BE2C (cell line): ENCODE results near the gene CDC42BPG. TPM values are rescaled to one million over a fixed set of nuclear protein-coding genes. Genes with fewer than 3 reads are reported as not detected.

Experiments used
- DNase-seq: peaks from one replicate; pipeline ENCODE4 v3.0.0-alpha.2; 2020
- H3K27me3 ChIP-seq: fragments of 250-450 bp; sonication (Bioruptor Pico); 2 replicates; pipeline ENCODE4 v1.5.1; 2020; ENCODE audit warnings: mild to moderate bottlenecking
- H3K36me3 ChIP-seq: fragments of 250-450 bp; sonication (Bioruptor Pico); 2 replicates; pipeline ENCODE4 v1.5.1; 2020; ENCODE audit warnings: mild to moderate bottlenecking
- H3K4me1 ChIP-seq: fragments of 250-450 bp; sonication (Bioruptor Pico); 2 replicates; pipeline ENCODE4 v1.5.1; 2020
- H3K4me3 ChIP-seq: 2 replicates; pipeline ENCODE4 v1.5.1; 2011; ENCODE audit warnings: low read depth, low read length
- H3K9me3 ChIP-seq: fragments of 250-450 bp; sonication (Bioruptor Pico); 2 replicates; pipeline ENCODE4 v1.5.1; 2020
- polyA plus RNA-seq: library from polyadenylated mRNA; unstranded; fragments of >200 nt; gene quantifications from one replicate; pipeline ENCODE4 v1.2.1, GENCODE V29; 2012; ENCODE audit warnings: low read depth, missing spikeins; ENCODE audit not compliant: insufficient read length, insufficient read depth
- TF ChIP-seq, protein P1 (sequence below): IDR thresholded peaks from 2 replicates; pipeline ENCODE4 v1.5.1; 2012; ENCODE audit warnings: mild to moderate bottlenecking, low read depth, low read length

CDC42BPG gene, protein sequence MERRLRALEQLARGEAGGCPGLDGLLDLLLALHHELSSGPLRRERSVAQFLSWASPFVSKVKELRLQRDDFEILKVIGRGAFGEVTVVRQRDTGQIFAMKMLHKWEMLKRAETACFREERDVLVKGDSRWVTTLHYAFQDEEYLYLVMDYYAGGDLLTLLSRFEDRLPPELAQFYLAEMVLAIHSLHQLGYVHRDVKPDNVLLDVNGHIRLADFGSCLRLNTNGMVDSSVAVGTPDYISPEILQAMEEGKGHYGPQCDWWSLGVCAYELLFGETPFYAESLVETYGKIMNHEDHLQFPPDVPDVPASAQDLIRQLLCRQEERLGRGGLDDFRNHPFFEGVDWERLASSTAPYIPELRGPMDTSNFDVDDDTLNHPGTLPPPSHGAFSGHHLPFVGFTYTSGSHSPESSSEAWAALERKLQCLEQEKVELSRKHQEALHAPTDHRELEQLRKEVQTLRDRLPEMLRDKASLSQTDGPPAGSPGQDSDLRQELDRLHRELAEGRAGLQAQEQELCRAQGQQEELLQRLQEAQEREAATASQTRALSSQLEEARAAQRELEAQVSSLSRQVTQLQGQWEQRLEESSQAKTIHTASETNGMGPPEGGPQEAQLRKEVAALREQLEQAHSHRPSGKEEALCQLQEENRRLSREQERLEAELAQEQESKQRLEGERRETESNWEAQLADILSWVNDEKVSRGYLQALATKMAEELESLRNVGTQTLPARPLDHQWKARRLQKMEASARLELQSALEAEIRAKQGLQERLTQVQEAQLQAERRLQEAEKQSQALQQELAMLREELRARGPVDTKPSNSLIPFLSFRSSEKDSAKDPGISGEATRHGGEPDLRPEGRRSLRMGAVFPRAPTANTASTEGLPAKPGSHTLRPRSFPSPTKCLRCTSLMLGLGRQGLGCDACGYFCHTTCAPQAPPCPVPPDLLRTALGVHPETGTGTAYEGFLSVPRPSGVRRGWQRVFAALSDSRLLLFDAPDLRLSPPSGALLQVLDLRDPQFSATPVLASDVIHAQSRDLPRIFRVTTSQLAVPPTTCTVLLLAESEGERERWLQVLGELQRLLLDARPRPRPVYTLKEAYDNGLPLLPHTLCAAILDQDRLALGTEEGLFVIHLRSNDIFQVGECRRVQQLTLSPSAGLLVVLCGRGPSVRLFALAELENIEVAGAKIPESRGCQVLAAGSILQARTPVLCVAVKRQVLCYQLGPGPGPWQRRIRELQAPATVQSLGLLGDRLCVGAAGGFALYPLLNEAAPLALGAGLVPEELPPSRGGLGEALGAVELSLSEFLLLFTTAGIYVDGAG (N-terminal part only)
- polyA plus RNA-seq: 0.39 TPM

DNA sequence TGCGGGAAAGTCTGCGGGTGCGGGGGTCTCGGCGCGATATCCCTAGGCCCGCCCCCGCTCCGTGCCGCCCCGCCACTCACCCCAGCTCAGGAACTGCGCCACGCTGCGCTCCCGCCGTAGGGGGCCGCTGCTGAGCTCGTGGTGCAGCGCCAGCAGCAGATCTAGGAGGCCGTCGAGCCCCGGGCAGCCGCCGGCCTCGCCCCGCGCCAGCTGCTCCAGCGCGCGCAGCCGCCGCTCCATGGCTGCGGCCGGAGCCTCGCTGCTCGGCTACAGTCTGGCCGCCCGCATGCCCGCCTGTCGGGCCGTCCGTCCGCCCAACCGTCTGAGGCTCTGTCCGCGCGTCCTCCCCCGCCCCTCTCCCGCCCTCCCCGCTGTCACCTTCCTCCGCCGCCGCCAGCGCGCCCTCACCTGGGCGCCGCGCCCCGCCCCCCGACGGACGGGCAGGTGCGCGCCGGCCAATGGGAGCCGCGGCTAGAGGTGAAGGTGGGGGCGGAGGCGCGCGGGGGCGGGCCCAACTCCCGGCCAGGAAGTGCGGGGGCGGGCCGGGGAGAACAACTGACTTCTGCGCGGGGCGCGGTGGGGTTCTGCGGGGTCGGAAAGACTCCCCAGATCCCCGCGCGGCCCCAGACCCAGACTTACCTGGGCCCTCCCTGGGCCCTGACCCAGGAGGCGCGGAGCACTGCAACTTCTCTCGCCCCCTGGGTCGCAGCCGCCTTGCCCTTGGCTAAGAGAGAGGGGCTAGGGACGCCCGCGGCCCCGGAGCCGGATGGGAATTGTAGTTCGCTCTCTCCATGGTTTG is at the start of gene CDC42BPG:
Gene CDC42BPG (minus strand): TSS at position 324 of the 799 bp plus-strand sequence. CDS start 84 bp downstream, at position 240.
- H3K9me3 ChIP-seq: no peaks in the 10 kb centered on the region
- H3K27me3 ChIP-seq: no peaks in the 10 kb centered on the region
- TF ChIP-seq, protein P1, sequence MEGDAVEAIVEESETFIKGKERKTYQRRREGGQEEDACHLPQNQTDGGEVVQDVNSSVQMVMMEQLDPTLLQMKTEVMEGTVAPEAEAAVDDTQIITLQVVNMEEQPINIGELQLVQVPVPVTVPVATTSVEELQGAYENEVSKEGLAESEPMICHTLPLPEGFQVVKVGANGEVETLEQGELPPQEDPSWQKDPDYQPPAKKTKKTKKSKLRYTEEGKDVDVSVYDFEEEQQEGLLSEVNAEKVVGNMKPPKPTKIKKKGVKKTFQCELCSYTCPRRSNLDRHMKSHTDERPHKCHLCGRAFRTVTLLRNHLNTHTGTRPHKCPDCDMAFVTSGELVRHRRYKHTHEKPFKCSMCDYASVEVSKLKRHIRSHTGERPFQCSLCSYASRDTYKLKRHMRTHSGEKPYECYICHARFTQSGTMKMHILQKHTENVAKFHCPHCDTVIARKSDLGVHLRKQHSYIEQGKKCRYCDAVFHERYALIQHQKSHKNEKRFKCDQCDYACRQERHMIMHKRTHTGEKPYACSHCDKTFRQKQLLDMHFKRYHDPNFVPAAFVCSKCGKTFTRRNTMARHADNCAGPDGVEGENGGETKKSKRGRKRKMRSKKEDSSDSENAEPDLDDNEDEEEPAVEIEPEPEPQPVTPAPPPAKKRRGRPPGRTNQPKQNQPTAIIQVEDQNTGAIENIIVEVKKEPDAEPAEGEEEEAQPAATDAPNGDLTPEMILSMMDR: peak; percentile 41
- no peaks in the 10 kb centered on the region for H3K4me1 ChIP-seq
- H3K36me3 ChIP-seq: no peaks in the 10 kb centered on the region
- no peak within 1 kb of the TSS for H3K4me3 ChIP-seq
- peak; percentile 72 for DNase-seq

DNA sequence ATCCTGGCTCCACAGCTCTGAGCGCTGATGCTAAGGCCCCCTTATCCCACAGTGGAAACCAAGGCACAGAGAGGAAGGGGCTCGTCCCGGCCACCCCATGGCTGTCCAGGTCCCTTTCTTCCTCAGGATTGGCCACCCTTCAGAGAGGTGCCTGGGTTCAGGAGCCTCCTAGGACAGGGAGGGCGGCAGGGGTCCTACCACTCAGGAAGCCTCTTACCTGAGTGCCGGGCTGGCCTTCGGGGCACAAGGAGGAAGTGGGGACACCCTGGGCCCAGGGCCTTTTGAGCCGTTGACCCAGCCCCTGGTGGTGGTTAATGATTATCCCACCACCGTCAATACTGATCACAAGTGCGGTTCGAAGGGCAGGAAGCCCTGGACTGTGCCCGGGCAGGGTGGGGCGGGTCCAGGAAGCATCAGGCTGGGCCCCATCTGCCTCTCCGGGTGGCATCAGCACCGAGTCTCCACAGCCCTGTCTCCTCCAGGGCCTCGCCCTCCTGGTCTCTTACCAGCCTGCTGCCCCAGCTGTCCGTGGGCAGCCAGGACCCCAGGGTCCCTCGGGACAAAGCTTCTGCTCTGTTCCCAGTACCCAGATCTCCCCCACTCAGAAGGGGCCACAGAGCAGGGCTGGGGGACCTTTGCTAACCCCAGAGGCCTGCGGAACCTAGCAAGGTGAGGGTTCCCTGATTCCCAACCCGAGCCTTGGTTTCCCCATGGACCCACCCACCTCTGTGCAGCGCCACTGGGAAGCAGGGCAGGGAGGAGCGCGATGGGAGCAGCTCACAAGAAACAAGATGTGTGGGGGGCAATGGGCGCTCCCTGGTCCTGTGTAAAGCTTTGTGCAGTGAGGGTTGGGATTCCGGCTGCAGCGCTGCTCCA is 49.0 kb upstream of the CDC42BPG start:
- no peak for DNase-seq
- TF ChIP-seq, protein P1: no peak
- Histone ChIP-seq H3K4me1 (no peaks in the 10 kb centered on the region), H3K9me3 (no peaks in the 10 kb centered on the region), H3K4me3 (no peak overlapping the region), H3K36me3 (no peaks in the 10 kb centered on the region), H3K27me3 (no peaks in the 10 kb centered on the region)

DNA sequence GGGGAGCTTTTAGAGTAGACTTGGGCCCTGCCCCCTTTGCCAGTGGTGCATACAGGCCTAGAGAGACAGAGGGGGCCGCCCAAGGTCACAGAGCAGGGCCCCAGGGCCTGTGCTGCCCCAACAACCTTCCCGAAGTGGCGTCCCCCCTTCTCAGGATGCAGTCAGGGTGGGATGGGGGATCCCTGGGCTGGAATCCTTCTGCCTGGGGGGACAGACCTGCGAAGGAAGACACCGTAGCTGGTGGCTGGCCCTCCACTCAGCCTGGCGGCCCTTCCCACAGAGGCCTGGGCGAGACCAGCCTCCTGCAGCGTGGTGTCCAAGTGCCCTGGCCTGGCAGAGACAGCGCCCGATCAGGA is 48.4 kb upstream of the CDC42BPG start:
- no peak overlapping the region for H3K4me3 ChIP-seq
- no peaks in the 10 kb centered on the region for H3K27me3 ChIP-seq
- DNase-seq: no peak
- no peaks in the 10 kb centered on the region for H3K9me3 ChIP-seq
- TF ChIP-seq, protein P1: no peak
- no peaks in the 10 kb centered on the region for H3K36me3 ChIP-seq
- H3K4me1 ChIP-seq: no peaks in the 10 kb centered on the region

DNA sequence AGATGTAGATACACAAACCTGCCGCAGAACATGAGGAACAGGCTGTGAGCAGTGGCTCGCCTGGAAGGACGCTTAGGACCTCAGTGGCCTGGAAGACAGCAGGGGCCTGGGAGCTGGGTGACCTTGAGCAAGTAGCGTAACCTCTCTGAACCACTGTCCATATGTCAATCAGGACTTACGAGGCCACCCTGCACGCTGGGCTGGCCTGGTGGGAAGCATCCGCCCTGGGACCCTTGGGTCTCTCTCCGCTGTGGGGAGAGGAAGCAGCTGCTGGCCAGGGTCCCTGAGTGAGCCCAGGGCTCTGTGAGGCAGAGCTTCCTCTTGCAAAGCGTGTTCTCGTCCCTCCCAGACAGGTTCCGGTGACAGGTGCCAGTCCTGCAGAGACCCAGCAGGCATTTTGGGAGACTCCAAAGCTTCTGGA is 48.0 kb upstream of the CDC42BPG start:
- H3K9me3 ChIP-seq: no peaks in the 10 kb centered on the region
- H3K4me3 ChIP-seq: no peak overlapping the region
- H3K36me3 ChIP-seq: no peaks in the 10 kb centered on the region
- no peaks in the 10 kb centered on the region for H3K27me3 ChIP-seq
- no peak for DNase-seq
- TF ChIP-seq, protein P1: no peak
- peaks cover 3% of the 10 kb centered on the region; the same call in 1 of the 2 replicates for H3K4me1 ChIP-seq

DNA sequence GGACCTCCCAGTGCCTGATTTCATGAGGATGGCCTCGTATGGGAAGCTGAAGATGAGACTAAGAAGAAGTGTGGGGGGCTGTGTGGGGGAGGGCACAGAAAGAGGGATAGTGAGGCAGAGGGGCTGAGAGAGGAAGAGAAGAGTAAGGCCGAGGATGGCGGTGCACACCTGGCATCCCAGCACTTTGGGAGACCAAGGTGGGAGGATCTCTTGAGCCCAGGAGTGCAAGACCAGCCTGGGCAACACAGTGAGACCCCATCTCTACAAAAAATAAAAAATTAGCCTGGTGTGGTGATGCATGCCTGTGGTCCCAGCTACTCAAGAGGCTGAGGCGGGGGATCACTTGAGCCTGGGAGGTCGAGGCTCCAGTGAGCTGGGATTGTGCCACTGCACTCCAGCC is 47.4 kb upstream of the CDC42BPG start:
- Histone ChIP-seq H3K4me1 (peaks cover 3% of the 10 kb centered on the region; the same call in 1 of the 2 replicates), H3K4me3 (no peak overlapping the region), H3K27me3 (no peaks in the 10 kb centered on the region), H3K36me3 (no peaks in the 10 kb centered on the region), H3K9me3 (no peaks in the 10 kb centered on the region)
- TF ChIP-seq, protein P1: no peak
- DNase-seq: no peak
